ENCODE results near the gene METTL22.

The METTL22 gene, protein sequence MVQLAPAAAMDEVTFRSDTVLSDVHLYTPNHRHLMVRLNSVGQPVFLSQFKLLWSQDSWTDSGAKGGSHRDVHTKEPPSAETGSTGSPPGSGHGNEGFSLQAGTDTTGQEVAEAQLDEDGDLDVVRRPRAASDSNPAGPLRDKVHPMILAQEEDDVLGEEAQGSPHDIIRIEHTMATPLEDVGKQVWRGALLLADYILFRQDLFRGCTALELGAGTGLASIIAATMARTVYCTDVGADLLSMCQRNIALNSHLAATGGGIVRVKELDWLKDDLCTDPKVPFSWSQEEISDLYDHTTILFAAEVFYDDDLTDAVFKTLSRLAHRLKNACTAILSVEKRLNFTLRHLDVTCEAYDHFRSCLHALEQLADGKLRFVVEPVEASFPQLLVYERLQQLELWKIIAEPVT

DNA sequence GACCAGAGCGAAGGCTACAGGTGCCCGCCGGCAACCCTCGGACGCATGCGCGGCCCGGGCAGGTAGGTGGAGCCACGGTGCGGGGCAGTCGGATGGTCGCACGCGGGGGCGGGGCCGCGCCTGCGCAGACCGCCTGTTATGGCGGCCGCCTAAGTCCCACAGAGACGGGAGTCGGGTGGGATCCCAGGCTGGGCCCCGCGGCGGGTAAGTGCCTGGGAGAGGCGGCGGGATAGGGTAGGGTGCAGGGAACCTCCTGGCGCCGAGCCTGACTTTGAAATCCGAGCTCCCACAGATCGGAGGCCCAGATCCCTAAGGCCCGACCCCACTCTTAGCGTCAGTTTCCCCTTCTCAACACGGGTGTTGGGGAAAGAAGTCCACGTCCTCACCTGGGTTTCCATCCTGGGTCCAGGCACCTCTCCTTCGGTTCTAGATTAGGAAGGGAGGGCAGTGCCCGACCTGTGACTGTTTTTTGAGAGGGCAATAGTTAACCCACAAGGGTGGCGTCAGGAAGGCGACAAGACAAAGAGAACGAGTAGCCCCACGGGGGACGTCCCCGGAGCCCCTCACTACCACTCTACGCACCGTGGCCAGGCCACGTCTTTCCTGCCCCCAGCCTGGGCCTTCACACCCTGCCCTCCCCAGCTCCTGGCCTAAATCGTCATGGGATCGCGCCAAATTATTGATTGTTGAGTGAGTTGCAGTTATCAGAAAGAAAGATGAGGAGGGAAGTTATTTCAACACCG is at the start of gene METTL22:
METTL22 (plus strand) TSS at position 127 of the 743 bp plus-strand sequence. CDS start 3,968 bp downstream, outside the sequence.
- peak; percentile 96 for DNase-seq

DNA sequence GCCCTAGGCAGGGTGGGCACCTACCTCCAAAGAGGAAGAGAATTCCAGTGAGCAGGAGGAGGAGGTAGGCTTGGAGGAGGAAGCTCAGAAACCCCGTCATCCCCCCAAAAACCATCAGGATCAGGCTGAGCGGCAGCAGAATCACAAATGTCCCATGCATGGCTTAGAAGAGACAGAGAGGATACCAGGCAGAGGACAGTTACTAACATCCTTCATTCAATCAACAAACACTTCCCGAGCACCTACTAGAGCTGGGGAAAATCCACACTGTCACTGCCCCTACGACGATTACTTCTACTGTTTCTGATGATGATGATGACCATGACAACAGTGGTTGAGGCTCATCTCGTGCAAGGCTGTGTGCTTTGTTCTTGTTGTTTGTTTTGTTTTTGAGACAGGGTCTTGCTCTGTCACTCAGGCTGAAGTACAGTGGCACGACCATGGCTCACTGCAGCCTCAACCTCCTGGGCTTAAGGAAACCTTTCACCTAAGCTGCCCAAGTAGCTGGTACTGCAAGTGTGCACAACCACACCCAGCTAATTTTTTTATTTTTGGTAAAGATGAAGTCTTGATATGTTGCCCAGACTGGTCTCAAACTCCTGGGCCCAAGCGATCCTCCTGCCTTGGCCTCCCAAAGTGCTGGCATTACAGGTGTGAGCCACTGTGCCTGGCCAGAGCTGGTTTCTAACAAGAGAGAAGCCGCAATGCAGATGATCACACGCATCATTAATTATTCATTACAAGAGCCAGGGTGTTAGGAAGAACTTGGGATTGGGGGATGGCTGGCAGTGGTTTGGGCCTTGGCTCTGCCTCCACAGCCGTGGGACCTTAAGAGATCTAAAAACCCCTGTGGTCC is 49.2 kb upstream of the METTL22 start:
- DNase-seq, result no peak

DNA sequence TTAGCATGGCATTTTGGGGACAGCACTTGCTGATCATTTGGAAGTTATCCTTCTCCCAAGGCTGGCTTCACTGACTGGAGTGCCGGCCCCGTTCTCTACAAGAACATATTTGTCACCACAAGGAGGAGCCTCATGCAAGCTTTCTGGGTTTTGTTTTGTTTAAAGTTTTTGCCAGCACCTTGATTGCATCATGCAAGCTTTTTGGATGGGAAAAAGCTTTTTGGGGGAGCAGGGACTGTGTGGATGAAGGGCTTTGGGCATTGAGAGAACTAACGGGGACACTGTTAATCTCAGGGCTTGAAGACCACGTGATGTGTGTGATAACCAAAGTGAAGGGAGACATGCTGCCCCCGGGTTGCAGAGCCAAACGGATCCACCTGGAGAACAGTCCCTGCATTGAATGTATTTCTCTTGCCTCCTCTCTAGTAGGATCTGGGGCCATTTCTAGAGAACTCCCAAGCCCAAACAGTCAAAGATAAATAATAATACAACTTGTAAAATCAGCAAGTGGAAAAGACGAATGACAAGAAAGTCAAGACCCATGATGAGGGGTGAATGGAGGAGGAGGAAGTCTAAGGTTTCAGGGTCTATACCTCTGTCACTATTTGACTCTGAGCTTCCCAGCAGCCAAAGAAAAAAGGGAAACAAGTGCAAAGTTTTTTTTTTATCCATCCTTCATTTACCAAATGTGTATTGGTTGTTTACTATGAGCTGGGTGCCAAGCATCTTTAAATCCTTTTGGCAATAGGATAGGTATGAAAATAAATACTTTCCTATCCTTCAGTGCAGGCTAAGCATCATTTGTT is 48.4 kb upstream of the METTL22 start:
- DNase-seq, result no peak

DNA sequence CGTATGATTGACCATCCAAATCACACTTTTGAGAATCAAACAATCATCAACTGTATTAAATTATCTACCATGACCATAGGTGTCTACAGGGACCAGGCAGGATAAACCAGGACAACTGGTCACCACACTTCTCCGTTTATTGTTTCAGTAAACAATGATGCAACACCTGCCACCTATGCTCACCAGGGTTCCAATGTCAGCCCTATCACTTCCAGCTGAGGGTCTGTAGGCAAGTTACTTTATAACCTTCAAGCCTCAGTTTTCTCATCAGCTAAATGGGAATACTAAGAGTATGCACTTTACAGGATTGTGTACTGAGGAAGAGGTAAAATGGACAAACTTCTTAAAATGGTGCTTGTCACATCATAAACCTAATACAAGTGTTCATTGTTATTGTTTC is 46.1 kb upstream of the METTL22 start:
- DNase-seq, result no peak

DNA sequence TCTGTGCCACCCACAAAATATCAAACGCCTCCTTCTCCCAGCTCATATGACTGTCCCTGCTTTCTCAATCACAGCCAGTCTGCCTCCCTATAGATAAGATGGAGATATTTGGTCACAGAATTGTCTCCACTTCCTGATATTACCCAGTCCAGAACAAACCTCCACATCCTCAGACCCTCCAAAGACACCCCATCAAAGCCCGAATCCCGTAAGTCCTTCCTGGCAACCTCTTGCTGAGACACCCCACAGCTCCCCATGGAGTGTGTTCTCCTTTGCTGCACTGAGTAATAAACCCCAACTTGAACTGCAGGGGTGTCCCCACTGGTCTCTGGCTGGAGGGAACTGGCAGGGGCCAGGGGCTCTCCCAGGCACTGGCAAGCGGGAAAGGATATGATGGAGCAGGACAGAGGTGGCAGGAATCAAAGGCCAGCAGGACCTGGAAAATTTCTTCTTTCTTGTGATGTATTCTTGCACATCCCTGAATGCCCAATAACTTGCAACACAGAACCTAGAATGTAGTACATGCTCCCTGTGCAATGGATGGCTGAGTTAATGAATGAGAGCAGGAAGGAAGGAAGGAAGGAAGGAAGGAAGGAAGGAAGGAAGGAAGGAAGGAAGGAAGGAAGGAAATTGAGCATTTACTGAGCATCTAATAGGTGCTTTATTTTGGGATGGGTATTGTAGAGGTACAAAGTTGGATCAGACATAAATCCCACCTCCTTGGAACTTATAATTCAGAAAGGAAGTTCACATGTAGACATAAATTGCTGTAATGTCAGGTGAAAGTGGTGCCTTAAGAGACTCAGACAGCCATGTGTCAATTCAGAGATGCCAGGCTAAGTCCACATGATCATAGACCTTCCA is 45.1 kb upstream of the METTL22 start:
- no peak for DNase-seq

DNA sequence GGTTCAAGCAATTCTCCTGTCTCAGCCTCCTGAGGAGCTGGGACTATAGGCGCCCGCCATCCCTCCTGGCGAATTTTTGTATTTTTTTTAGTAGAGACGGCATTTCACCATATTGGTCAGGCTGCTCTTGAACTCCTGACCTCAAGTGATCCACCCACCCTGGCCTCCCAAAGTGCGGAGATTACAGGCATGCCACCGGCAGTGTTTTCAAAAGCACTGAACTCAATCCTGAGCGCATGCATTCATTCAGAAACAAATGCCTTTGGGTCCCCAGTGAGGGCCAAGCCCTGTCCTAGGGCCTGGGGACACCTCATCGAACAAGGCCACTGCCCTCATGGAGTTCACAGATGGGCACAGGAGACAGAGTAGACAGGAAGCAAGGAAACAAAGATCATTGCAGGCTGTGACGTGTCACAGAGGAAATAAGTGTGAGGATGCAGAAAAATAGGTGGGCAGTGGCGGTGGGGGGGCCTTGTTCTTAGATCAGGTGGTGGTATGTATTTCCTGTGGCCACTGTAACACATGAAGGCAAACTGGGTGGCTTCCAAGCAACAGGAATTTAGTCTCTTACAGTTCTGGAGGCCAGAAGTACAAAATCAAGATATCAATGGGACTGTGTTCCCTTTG is 43.7 kb upstream of the METTL22 start:
- no peak for DNase-seq

DNA sequence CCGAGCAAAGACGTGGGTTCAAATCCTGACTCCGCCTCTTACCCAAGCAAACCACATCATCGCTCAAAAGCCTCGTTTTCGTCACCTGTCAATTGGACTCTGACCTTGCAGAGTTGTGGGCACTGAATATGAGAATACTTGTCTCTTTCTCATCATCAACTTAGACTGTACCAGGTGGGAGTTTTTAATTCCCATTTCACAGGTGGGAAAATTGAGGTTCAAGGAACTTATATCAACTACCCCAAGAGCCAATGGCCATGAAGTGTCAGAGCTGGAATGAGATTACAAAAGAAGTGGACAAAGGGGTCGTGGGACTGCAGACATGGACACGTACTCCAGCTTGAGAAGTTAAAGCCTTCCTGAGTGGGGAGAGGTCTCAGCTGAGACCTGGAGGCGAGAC is 41.9 kb upstream of the METTL22 start:
- DNase-seq, result no peak

DNA sequence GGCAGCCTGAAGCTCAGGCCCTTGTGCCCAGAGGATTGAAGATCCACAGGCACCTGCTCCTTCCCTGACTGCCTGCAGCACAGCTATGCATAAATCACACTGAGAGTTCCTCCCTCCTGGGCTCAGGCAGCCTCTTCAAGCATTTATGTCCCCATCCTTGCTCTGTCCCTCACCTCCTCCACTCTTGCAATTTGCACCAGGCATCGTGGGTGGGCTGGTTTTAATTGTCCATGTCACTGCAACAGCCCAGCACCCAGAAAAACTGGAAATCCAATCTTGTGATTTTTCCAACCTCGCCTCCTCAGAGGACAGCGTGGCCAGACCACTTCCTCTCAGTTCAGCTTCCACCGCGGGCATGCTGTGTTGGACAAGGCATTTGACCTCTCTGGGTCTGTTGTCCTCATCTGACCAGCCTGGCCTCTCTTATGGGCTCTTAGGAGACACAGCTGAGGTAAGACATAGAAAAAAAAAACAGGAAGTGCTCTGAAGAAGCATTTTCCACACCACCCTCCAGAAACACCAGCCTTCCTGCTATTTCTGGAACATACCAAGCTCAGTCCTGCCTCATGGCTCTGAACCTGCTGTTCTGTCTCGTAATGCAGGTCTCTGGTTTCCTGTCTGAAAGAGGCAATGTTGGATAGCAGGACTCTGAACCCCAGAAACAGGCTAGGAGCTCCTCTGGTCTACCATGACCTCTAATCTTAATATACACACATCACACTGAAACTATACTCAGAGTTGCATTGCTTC is 39.5 kb upstream of the METTL22 start:
- DNase-seq, result no peak

DNA sequence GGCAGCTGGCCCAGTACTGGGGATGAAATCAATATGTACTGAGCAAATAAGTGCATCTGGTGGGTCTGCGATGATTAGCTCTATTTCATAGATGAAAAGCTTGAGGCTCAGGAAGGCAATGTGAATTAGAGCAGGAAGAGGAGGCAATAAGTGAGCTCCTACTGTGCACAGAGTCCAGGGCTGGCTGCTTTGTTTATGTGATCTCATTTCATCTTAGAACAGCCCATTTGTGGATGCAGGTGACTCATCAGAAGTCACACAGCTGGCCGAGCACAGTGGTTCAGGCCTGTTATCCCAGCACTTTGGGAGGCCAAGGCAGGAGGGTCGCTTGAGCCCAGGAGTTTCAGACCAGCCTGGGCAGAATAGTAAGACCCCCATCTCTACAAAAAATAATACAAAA is 38.3 kb upstream of the METTL22 start:
- no peak for DNase-seq

DNA sequence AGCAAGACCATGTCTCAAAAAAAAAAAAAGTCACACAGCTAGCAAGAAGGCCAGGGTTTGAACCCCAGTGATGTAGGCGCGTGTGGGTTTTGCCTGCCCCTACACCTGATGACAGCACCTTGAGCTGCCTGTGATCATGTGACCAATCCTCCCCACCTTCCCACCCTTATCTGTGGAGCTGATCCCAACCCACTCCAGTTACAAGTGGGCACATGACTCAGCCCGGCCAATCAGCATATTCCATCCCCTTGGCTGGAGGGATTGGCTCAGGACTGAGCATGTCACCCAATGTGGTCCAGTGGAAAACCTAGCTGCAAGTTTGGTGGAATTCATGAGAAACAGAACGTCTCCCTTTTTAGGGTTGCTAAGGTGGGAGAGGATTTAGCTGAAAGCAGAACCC is 37.8 kb upstream of the METTL22 start:
- no peak for DNase-seq

DNA sequence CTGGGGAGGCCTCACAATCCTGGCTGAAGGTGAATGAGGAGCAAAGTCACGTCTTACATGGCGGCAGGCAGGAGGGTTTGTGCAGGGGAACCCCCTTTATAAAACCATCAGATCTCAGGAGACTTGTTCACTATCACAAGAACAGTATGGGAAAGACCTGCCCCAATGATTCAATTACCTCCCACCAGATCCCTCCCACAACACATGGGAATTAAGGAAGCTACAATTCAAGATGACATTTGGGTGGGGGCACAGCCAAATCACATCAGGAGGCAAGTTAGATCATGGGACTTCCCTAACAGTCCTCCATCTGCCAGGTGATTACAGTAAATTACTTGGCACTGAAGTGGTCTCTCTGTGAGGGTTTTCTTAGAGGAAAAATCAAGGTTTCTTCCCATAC is 36.5 kb upstream of the METTL22 start:
- no peak for DNase-seq

DNA sequence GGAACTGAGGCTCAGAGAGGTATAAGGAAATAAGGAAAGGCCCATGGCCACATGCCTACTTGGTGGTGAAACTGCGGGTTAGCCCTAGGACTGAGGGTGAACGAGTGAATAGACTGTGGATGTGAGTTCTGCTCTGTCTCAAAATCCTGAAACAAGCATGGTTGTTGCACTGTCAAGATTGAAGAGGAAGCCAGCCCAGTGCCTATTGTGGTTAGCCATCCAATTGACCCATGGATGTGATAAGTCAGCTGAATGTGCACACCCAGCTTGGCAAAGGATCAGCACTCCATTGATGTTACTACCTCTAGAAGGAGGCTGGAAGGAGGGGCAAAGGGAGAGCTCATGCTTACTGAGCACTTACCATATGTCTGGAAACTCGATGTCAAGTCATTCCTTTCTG is 35.6 kb upstream of the METTL22 start:
- DNase-seq, result no peak

DNA sequence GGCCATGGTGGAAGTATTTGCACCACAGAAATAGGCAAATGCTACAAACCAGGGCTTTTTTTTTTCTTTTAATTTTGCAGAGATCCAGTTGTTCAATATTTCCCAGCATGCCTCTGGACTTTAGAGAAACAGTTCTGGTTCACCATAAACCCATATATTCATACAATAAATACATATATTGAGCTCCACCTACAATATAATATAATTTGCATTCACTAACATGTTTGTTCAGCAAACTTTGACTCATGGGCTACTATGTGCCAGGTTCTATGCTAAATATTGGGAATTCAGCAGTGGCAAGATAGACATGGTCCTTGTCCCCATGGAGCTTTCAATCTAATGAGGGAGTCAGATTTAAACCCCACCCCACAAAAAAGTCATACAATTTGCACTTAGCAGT is 34.4 kb upstream of the METTL22 start:
- no peak for DNase-seq

DNA sequence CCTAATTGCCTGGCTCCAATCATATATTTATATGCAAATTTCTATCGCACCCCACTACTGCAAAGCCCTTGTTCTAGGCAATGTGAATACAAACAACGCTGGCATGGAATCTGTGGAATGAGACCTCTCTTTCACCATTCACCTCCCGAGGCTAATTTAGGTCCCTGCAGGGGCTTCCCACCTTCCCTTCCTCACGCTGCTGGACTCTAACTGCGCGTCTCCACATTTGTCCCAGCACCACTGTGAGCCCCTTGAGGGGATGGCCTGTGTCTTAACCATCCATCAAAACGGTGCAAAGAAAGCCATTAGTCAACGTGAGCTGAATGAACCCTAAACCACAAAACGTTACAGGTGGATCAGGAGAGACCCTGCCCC is 32.8 kb upstream of the METTL22 start:
- no peak for DNase-seq

DNA sequence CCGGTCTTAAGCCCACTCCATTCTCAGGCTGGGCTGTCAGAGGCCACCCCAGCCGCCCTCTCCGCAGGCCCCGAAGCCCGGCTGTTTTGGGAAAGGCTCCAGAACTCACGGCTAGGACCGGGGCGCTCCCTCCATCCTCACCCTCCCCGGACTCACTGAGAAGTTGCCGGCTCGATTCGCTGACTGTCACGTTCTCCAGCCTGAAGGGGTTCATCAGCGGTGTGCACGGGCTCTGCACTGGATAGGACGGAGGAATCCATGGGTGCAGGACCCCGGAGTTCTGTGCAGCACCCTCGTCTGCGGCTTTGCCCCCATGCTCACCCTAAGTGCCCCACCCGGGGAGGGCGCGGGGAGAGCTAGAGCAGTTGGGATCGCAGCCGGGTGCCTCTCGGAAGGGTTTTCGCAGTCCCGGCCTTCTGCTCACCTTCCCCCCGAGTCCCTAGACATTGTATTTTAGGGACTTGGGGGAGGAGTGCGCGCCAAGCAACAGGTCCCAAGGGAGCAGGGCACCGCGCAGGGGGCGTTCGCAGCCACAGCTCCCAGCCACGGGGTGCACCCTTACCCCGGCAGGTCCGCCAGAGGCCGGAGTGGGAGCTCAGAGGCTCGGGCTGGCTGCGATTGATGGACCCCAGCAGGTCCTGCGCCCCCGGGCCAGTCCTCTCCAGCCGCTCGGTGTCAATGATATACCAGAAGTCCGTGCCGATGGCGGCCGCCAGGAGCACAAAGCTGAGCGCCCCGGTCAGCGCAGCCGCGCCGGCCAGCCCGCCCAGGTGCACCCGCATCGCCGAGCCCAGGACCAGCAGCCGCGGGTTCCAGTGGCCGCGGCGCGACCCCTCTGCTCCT is 32.2 kb upstream of the METTL22 start:
- no peak for DNase-seq

DNA sequence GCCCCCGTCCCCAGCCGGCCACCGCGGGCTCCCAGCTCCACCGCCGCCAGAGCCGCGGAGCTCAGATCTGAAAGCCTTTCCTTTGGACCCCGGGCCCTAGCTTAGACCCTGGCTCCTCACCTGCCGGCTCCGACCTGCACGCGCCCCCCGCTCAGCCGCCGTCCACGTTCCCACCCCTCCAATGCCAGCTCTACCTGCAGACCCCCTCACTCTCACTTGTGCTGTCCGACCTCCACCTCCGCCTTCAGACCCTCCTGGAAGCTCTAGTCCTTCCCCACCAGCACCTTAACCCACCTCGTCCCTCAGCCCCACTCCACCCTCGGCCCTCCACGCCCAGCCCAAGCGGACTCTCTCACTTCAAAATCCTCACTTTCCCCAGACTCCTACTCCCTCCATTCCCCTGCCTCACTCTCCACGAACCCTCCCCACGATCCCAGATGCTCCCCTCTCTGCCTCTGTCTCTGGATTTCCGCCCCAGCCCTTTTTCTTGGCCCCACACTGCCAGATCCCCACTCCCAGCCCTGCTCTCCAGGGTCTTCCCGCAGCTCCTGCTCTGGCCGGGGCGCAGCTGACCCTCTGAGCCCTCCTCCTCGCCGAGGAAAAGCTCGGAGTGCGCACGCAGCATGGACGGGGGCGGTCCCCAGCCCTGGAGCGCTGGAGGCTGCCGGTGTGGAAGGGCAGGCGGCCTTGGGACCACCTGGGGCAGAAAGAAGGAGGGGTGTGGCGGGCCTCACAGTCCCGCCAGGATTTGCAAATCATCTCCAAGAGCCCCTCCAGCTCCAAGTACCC is 31.4 kb upstream of the METTL22 start, which contains the start of gene TMEM114:
TMEM114 (minus strand) TSS at position 612 of the 789 bp plus-strand sequence. CDS start 673 bp downstream, outside the sequence.
- DNase-seq, result no peak

DNA sequence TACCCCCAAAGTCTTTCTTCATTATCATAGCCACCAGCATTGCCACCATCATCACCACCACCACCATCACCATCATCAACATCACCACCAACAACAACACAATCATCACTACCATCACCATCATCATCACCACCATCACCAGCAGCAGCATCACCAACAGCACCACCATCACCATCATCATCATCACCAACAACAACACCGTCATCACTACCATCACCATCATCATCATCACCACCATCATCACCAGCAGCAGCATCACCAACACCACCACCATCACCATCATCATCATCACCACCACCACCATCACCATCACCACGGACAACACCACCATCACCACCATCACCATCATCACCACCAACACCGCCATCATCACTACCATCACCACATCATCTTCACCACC is 30.7 kb upstream of the METTL22 start:
- no peak for DNase-seq

DNA sequence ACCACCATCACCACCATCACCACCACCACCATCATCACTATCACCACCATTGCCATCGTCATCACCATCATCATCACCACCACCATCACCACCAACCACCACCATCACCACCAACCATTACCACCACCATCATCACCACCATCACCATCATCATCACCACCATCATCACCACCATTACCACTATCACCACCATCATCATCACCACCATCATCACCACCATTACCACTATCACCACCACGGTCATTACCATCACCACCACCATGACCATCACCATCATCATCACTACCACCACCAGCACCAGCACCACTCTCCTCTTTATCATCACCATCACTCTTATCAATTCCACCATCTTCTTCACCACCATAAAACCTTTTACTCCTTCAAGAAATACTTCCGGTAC is 30.0 kb upstream of the METTL22 start:
- no peak for DNase-seq

Data from stimulated activated CD8-positive, alpha-beta memory T cell treated with anti-CD3 and anti-CD28 coated beads, Interleukin-4, amount 100 ng/mL, for 48 hours (primary cell).